HuH-7.5 (cell line): ENCODE measurements around the gene GPBAR1.

Experiments used
- DNase-seq: peaks from one replicate; pipeline ENCODE4 v3.0.0; 2011; ENCODE audit warnings: low spot score

Gene GPBAR1

DNA sequence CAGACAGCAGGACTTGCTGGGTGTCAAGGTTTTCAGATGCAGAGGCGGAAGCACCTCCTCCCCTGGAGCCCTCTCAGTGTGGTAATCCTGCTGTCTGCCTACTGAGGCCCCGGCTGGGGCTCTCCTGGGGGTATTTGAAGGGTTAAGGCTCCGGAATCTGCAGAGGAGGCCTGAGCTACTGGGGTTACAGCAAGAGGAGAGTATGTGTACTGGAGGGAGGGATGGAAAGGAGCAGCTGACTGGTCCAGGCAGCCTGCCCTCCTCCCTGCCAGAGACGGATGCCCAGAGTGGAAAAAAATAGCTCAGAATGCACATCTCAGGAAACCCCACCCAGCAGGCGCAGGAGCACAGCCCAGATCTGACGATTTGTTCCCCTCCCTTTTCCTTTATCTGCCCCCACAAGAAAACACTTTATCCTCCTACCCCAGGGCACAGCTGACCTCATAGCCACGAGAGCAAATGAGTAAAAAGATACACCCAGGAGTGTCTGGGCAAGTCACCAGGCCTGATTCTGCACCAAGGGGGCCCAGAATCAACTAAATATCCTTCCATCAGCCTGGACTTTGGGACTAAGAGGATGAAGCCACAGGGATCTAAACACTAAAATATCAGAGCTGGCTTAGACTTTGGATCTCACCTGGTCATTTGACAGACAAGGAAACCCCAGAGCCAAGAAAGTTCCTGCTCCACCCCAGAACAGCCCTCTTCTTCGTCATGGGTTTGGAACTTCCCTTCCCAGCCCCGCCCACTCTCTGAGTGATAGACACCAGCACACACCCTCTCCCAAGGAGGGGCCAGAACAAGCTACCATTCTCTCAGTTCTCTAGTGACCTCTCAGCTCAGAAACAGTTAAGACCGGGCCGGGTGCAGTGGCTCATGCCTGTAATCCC is 26.0 kb downstream of the GPBAR1 start:
- DNase-seq = peak; percentile 77

DNA sequence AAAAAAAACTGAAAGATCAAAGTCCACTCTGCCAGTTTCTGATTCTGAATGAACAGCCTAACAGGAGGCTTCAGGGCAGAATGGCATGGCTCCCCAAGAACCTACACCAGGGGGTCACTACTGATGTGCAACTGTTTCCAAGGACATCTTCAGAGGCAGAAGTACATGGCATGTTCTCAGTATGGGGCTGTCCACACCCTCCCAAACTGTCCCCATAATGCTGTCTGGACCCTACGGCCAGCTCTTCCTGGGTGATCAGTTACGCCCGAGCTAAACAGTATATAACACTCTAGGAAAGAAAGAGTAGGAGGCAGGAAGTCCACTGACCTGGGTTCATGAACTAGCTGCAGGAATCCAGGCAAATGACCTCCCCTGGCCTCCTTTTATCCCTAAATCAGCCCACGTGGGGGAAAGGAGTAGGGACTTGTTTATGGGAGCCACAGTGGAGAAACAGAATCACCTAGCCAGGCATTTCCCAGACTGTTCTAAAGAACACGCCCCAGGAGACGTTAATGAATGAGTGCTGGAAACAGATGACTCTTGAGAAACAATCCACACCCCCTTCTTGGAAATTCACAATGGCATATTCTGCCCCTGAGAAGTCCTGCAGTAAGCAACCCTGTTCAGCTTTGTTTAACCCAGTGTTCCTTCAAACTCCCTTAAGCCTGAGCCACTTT is 29.0 kb downstream of the GPBAR1 start:
- DNase-seq = no peak

DNA sequence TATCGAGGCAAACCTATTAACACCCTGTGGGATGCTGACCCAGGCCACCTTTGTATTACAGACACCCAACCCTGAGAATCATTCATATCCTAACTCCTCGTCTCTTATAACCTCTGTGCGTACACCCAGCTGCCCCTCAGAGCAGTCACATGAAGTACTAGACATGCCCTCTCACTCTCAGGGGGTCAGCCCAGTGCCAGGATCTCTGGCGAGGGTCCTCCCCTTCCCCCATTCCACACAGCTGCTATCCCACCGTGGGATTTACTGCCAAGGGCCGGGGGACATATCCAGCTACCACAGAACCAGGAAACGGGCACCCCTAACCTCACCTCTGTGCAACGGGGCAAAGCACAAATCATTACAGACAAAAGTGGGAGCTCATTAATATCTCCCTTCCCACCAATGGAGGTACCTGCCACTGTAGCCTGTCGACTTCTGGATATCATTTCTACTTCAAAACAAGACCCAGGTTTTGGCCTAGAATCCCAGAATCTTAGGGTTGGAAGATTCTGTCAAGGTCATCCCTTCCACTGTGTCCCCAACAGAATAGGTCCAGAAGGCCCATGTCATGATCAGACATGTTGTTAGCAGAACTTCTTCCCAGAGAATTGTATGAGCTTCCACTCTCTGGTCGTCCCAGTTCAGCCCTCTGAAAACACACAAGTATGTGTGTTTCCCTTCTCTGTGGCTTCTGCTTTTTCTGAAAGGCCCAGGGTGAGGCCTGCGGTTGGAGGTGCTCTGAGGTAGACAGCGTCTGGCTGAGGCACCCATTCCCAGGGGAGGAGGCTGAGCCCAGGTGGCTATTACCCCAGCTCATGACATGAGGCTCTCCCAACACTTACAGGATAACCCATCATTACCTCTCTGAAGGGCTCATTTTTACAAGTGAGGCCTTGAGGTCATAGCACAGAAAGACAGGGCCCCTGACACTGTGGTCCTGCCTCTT is 29.8 kb downstream of the GPBAR1 start:
- DNase-seq = no peak

- no peak for DNase-seq
Measured at GRCh38 chr2:218291318-218292047, 30.7 kb downstream of the GPBAR1 start.

- peak; percentile 84 for DNase-seq
Measured at GRCh38 chr2:218292048-218293014, 31.5 kb downstream of the GPBAR1 start, which contains the start of gene TMBIM1. TSS of gene TMBIM1 (minus strand) at chr2:218292503. CDS start at chr2:218282141, 10,362 bp downstream.

GRCh38 chr2:218293715-218294429 is 33.1 kb downstream of the GPBAR1 start:
- DNase-seq = no peak

GRCh38 chr2:218294430-218295022 is 33.7 kb downstream of the GPBAR1 start:
- DNase-seq = no peak

- no peak for DNase-seq
Measured at GRCh38 chr2:218295029-218295428, 34.2 kb downstream of the GPBAR1 start.

DNA sequence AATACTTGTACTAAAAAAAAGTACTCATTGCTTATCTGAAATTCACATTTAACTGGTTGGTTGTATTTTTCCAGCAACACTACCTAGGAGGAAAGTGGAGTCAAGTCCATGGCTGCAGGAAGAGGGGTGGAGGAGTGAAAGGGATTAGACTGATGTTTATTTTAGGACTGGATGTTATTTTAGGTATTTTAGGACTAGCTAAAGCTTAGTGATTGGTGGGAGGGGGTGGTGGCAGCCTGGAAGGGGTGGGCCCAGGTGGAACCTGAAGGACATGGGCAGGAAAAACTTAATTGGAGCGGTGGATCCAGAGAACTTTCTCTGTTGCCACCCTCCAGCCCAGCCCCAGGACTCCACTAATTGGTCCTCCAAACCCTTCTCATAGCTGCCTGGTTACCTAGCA is 35.4 kb downstream of the GPBAR1 start:
- DNase-seq = no peak

- no peak for DNase-seq
Measured at GRCh38 chr2:218296847-218297246, 36.0 kb downstream of the GPBAR1 start.

- no peak for DNase-seq
Measured at GRCh38 chr2:218298314-218298875, 37.6 kb downstream of the GPBAR1 start.

GRCh38 chr2:218300141-218300540 is 39.3 kb downstream of the GPBAR1 start:
- no peak for DNase-seq

DNA sequence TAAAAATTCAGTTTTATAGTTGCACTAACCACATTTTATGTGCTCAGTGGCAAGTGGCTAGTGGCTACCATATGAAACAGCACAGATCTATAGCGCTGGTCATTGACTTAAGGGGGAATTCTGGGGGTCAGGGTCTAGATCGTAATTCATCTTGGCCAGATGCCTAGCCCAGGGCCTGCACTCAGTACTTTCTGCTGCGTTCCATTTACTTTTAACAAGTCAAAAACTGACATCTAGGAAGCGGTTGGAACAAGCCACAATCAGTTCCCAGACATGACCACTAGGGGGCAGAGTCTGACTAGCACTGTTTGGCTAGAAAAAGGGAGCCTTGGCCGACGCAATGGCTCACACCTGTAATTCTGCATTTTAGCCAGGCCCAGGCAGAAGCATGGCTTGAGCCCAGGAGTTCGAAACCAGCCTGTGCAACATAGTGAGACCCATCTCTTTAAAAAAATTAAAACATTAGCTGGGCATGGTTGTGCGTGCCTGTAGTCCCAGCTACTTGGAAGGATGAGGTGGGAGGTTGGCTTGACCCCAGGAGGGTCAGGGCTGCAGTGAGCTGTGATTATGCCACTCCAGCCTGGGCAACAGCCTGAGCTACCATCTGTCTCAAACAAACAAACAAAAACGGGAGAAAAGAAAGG is 40.5 kb downstream of the GPBAR1 start:
- no peak for DNase-seq

- no peak for DNase-seq
Measured at GRCh38 chr2:218305383-218305782, 44.6 kb downstream of the GPBAR1 start.

- DNase-seq = no peak
Measured at GRCh38 chr2:218306184-218306920, 45.5 kb downstream of the GPBAR1 start.

DNA sequence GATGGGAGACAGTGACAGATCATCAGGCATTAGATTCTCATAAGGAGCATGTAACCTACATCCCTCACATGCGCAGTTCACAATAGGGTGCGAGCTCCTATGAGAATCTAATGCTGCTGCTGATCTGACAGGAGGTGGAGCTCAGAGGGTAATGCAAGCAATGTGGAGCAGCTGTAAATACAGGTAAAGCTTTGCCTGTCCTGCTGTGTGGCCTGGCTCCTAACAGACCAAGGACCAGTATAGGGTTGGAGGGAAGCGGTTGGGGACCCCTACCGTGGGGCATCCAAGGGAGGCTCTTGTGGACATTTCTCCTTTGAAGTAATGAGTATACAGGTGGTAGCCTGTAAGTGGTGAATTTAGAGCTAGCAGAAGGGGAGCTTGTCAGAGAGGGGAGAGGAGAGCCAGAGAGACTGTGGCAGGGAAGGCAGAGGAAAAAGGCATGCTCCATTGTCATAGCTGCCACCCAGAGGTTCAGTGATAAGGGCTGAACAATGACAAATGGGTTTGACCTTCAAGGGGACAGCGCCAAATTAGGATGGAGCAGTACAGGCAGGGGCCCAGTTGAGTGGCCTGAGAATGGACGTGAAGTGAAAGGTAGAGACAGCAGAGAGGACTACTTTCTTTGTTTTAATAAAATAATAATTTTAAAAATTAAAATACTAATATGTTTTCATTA is 46.7 kb downstream of the GPBAR1 start:
- DNase-seq = no peak
